H54 (cell line): Measurements from ENCODE around the gene COA3.

ENCODE experiments used
- DNase-seq: peaks from one replicate; pipeline ENCODE4 v3.0.0; 2011; ENCODE audit warnings: low spot score, mixed read lengths; ENCODE audit not compliant: insufficient read length
- FAIRE-seq: peaks from 3 replicates; lab custom pipeline; 2011; peaks lifted over from hg19 to GRCh38; lab: Jason Lieb, UNC
- POLR2A ChIP-seq: IDR thresholded peaks from 2 replicates; pipeline ENCODE4 v1.6.1; 2011; ENCODE audit warnings: low read depth, mild to moderate bottlenecking, low read length

COA3 gene

DNA sequence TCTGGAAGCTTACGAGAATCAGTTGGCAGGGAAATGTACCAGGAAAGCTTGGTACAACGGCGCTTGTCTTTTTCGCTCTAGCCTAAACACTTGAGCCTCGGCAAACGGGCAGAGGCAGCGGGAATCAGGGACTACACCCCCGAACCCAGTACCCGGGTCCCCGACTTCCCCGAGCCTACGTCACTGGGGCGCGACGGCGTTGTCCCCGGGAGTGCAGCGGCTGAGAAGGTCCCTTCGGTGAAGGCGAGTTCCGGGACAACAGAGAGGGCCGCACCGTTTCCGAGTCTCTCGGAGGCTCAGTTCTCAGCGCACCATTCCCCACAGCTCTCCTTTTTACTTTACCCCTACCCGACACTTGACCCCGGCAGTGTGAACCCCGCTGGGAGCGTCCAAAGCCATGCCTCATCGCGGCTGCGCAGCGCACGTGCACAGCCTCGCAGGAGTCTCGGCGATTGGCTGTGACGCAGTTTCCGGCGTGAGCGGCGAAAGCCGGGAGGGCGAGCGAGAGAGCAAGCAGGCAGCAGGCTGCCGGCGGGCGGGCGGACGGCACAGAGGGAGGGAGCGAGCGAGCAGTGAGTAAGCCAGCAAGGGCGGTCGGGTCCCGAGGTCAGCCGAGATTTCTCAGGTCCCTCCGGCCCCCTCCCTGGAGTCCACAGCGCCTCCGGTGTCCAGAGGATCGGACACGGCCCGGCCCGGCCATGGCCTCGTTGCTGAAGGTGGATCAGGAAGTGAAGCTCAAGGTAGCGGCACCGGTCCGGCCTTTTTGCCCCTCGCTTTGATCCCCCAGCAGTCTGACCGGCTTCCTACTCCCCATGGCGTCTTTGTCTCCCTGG is 34.6 kb upstream of the COA3 start, which contains the start of gene PSME3:
Gene PSME3, plus strand, starts transcription at position 464 of the 833 bp plus-strand sequence. Its CDS starts 235 bp downstream, at position 699.
- peak; percentile 99 for TF ChIP-seq POLR2A
- DNase-seq: peak; percentile 85
- no peak for FAIRE-seq

DNA sequence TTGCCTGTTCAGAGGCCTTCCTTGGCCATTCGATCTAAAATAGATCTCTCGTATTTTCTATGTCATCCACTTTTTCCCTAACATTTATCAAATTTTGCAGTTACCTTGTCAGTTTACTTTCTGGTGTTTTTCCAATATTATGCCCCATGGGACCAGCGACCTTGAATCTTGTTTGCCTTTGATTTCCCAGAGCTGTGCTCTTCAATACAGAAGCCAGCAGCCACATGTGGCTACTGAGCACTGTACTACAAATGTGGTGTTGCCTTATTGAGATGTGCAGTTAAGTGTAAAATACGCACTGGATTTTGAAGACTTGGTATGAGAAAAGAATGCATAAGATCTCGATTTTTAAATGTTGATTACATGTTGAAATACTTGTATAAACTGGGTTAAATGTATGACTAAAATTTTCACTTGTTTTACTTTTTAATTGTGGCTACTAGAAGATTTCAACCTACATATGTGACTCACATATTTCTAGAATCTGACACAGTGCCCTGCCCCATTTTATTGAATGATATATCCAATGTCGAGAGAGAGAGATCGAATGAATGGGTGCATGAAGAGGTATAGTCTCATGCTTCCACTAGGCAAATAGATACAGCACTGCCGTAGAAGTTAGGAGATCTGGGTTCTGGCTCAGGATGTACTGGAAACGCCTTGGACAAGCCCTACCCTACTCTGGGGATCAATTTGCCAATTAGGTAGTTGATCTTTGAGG is 33.9 kb upstream of the COA3 start:
- no peak for DNase-seq
- TF ChIP-seq POLR2A: no peak
- no peak for FAIRE-seq

DNA sequence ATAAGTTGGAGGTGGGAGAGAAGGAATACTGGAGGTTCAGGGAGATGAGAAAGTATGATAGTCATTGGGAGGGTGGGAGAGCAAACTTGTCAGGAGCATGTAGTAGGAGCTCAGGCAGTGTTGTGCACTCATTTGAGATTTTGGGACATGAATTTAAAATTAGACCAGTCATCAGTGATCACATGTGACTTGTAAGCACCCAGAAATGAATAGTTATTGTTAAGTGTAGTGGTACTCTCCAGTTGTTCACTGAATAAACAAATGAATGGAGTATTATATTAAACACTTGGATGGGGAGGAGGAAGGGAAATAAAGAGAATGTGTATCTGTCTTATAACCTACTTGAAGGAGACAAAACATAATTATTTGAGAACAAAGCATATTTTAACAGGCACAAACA is 32.5 kb upstream of the COA3 start:
- no peak for TF ChIP-seq POLR2A
- FAIRE-seq (no peak), DNase-seq (no peak)

DNA sequence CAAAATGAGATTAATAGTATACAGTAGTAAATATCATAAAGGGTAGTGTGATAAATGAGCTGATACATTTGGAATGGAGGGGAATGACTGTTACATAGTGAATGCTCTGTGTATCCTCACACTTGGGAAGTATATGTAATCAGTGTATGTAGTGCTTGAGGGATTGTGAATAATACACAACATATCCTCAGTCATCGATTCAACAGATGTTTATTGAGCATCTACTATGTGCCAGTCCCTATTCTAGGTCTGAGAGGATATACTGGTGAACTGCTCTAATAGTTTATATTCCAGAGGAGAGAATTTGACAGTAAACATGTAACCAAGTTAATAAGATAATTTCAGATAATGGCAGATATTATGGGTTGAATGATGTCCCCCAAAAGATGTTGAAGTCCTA is 29.0 kb upstream of the COA3 start:
- TF ChIP-seq POLR2A: no peak
- no peak for DNase-seq
- FAIRE-seq: no peak

DNA sequence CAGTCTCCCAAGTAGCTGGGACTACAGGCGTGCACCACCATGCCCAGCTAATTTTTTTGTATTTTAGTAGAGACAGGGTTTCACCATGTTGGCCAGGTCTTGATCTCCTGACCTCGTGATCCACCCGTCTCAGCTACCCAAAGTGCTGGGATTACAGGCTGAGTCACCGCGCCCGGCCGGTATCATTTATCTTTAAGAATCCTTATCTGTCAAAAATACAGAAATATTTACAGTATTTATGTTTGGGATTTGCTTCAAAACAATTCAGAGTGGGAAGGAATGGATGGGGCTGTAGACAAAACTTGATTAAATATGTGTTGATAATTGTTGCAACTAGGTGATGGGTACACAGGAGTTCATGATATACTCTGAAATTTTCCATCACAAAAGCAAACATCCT is 22.7 kb upstream of the COA3 start:
- DNase-seq (no peak), FAIRE-seq (no peak)
- no peak for TF ChIP-seq POLR2A

DNA sequence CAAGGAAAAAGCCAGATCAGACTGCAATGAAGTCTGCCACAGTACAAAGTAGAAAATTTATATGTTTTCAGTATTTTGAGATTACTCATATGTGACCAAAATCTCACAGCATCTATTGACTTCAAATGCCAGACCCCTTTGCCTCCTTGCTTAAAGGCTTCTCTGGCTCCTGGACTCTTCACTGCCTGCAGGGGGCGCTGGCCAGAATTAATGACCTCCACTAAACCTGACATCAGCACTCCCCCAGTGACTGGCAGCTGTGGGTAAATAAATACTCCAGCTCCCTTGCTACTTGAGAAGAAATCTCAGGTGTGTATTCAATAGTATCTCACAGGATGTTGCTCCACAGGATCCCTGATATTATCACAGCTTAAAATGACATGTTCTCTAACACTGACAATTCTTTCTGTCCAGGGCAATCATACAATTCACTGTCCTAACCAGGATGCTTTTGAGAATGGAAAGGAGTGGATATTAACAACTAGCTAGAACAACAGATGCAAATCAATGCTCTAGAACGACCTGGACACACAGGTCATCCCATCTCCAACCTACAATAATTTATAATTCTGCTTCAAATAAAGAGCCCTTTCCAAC is 21.5 kb upstream of the COA3 start:
- TF ChIP-seq POLR2A: no peak
- DNase-seq (no peak), FAIRE-seq (no peak)

DNA sequence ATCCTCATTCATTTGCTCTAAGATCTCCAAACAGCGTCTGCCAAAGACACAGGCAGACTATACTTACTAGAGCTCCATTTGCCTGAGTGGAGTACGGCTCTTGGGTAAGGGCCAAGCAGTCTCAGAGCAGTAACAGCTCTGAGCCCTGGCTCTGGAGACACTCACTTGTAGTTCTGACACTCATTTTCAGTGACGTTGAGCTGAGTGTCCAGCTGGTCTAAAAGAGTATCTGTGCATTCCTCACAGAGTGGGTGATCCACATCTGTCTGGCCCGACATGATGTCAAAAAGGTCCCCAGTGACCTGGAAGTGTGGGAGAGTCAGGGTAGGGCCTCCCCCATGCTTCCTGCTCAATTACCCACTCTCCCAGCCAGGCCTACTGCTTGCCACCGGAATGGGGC is 19.9 kb upstream of the COA3 start:
- DNase-seq: no peak
- no peak for FAIRE-seq
- TF ChIP-seq POLR2A: no peak

DNA sequence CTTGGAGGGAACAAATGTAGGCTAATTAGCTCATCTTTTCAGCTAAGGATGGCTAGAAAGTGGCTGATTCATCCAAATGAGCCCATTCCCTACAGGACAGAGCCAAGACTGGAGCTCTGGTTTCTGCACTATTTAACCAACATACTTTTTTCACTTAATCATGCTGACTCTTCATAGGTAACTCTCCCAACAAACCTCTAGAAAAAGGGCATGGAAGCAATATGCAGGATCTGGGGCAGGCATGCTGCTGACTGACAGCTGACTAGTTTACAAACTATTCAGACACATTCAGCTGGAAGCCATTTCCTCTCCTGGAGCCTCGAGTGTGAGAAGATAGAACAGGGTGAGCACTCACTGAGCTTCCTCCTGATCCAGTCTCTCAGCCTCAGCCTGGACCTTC is 19.4 kb upstream of the COA3 start:
- no peak for TF ChIP-seq POLR2A
- no peak for DNase-seq
- FAIRE-seq: no peak

DNA sequence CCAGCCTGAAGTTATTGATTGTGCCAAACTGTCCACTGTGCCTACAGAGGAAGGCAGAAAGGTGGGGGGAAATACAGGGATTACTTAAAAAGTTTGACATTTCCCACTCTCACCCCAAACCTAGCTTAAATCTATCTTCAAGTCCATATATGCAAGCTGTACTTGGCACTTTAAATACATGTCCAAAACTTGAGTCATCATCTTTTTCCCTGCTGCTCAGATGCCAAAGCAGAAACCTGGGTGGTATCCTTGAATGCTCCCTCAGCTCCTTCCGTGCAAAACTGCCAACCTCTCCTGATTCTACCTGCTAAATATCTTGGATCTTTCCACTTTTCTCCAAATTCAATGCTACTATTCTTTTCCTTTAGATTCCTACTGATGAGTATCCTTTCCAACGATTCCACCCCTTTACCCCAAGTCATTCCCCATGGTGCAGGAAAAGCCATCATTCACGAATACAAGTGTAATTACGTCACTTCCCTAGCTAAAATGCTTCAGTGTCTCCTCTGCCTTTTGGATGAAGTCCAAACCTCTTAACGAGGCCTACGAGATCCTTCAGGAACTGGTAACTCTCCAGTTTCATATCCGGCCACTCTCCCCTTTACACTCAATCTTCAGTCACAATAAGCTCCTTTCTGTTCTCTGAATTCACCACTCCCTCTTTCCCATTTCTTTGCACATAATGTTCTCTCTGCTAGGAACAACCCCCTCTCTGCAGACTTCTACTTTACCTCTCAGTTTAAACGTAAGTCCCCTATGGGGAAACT is 16.3 kb upstream of the COA3 start:
- DNase-seq: peak; percentile 64
- FAIRE-seq: peak; percentile 84
- no peak for TF ChIP-seq POLR2A

DNA sequence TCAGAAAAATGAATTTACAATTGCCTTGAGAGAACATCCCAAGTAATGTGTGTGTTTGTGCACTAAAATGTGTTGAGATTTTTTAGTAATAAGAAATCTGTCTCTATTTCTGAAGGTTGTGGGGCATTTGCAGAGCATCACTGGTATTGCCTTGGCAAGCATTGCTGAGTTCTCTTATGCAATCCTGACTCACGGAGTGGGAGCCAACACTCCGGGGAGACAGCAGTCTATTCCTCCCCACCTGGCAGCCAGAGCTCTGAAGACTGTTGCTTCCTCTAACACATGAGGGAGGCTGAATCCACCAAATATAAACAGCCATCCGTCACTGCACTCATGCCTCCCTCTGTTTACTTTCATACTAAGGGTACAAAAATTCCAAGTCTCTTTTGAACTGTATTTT is 10.7 kb upstream of the COA3 start:
- DNase-seq: peak; percentile 54
- FAIRE-seq: peak; percentile 72
- TF ChIP-seq POLR2A: no peak

DNA sequence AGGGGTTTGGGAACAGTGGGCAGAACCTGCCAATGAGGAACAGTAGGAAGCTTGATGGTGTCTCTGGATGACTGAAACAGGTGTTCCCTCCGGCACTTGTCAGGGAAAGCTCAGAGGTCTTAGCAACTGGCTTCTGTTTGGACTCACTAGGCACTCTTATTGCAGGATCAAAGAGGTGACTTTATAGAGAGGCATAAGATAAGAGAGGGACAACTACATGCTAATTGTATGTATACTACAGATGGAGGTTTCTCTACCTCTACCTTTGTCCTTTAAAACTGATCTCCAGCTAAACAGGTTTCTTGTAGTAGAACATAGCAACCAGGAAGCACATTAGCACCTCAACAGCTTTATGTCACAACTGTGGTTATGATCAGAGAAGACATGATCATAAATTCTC is 7.7 kb upstream of the COA3 start:
- no peak for DNase-seq
- TF ChIP-seq POLR2A: no peak
- FAIRE-seq: no peak

DNA sequence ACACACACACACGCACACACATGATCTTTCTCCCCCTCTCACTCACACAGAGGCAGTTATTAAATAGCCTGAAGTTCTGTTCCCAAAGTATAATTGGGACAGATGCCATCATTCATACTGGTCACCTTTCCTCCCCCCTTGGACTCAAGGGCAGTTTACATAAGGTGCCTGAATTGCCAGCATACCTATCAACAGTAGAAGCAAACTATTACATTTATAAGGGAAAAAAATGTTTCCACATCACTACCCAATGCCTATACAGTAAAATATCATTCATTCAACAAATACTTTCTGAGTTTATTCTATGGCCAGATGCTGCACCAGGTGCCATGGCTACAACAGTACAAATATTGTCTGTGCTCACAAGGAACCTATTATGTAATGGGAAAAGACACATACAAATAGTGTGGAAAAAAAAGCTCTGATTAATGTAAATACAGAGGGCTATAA is 6.4 kb upstream of the COA3 start:
- no peak for FAIRE-seq
- TF ChIP-seq POLR2A: no peak
- DNase-seq: no peak

DNA sequence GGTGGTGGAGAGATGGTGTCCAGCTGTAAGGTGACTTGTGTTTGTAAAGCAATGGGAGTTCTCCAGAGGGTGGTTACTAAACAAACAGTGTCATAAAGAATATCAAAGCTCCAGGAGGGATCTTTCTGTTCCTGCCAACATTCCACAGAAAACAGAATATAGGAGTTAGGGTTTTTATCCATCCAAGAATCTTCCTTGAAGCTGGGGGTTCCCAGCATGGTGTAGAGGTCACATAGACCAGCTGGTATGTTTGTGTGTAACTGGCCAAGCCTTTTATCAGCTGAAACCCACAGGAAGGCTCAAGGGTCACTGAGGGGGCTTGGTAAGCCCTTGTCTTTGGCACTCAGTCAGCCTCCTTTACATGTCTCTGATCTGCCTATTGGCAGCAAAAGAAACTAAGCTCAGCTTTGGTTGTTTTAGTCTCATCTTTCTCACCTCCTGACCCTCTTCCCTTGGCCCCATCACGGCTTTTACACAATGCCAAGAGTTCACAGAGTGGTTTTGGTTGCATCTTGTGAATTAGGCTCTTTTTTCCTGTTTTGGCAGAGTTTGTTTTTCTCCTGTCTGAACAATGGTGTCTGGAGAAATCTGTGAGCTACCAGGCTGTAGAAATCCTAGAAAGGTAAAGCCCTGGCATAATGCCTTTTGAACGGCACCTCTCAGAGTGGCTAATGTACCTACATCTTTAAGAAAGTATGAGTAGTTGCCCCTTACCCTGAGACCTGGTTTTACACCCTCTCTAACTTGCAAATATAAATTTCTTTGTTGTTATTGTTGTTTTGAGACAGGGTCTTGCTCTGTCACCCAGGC is 4.8 kb upstream of the COA3 start:
- no peak for FAIRE-seq
- no peak for TF ChIP-seq POLR2A

More for the DNA sequence above, 4.8 kb upstream of the COA3 start:
- DNase-seq: no peak
